Measurements from ENCODE around the gene HSF2BP.
"Not testable (repeated sequence)": the region's sequence is repeated elsewhere in the genome, so short reads cannot be mapped to it uniquely, and the experiment has no call there.

The HSF2BP gene

GRCh38 chr21:43626390-43626789, 32.9 kb downstream of the HSF2BP start:
- POLR2A ChIA-PET = no interaction called here
- CTCF ChIA-PET = no interaction called here
- no peak for TF ChIP-seq CTCF (IDR thresholded peaks at IDR 0.05; ENCODE audit: control extremely low read depth, extremely low read depth, low read depth, missing control alignments)
- DNase-seq (ENCODE audit: extremely low spot score) = no peak

GRCh38 chr21:43624339-43624738, 34.9 kb downstream of the HSF2BP start:
- DNase-seq (ENCODE audit: extremely low spot score) = no peak
- CTCF ChIA-PET = interaction anchor here (1.1 to 1.6 kb wide), 2 partner anchors 22 to 48 kb away, joined by 3 to 5 read pairs; no protein-coding TSS in a partner anchor
- POLR2A ChIA-PET = no interaction called here
- no peak for TF ChIP-seq CTCF (IDR thresholded peaks at IDR 0.05; ENCODE audit: control extremely low read depth, extremely low read depth, low read depth, missing control alignments)

GRCh38 chr21:43623588-43623987, 35.7 kb downstream of the HSF2BP start:
- TF ChIP-seq CTCF (IDR thresholded peaks at IDR 0.05; ENCODE audit: control extremely low read depth, extremely low read depth, low read depth, missing control alignments) = no peak

DNA sequence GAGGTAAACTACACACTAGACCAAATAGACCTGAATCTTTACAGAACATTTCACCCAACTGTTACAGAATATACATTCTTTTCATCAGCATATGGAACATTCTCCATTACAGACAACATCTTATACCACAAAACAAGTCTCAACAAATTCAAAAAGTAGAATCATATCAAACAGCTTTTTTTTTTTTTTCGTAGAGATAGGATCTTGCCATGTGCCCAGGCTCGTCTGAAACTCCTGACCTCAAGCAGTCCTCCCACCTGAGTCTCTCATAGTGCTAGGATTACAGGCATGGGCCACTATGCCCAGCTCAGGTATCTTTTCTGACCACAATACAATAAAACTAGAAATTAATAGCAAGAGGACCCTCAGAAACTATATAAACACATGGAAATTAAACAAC, 36.5 kb downstream of the HSF2BP start:
- POLR2A ChIA-PET = no interaction called here
- CTCF ChIA-PET = no interaction called here
- DNase-seq (ENCODE audit: extremely low spot score) = no peak
- no peak for TF ChIP-seq CTCF (IDR thresholded peaks at IDR 0.05; ENCODE audit: control extremely low read depth, extremely low read depth, low read depth, missing control alignments)

More at GRCh38 chr21:43623588-43623987, 35.7 kb downstream of the HSF2BP start:
- ChIA-PET CTCF (interaction anchor here (1.1 kb wide), 1 partner anchor 48 kb away, joined by 3 read pairs; no protein-coding TSS in a partner anchor), POLR2A (no interaction called here)
- DNase-seq (ENCODE audit: extremely low spot score) = no peak

GRCh38 chr21:43619856-43620255, 39.4 kb downstream of the HSF2BP start:
- TF ChIP-seq CTCF (IDR thresholded peaks at IDR 0.05; ENCODE audit: control extremely low read depth, extremely low read depth, low read depth, missing control alignments) = no peak
- DNase-seq (ENCODE audit: extremely low spot score) = no peak
- POLR2A ChIA-PET = no interaction called here
- CTCF ChIA-PET = interaction anchor here (1.0 kb wide), 1 partner anchor 22 kb away, joined by 3 read pairs; no protein-coding TSS in a partner anchor

GRCh38 chr21:43619344-43619743, 39.9 kb downstream of the HSF2BP start:
- POLR2A ChIA-PET = no interaction called here
- TF ChIP-seq CTCF (IDR thresholded peaks at IDR 0.05; ENCODE audit: control extremely low read depth, extremely low read depth, low read depth, missing control alignments) = no peak
- CTCF ChIA-PET = no interaction called here
- DNase-seq (ENCODE audit: extremely low spot score) = no peak

GRCh38 chr21:43618940-43619339, 40.3 kb downstream of the HSF2BP start:
- no peak for TF ChIP-seq CTCF (IDR thresholded peaks at IDR 0.05; ENCODE audit: control extremely low read depth, extremely low read depth, low read depth, missing control alignments)
- ChIA-PET POLR2A (no interaction called here), CTCF (no interaction called here)
- DNase-seq (ENCODE audit: extremely low spot score) = no peak

DNA sequence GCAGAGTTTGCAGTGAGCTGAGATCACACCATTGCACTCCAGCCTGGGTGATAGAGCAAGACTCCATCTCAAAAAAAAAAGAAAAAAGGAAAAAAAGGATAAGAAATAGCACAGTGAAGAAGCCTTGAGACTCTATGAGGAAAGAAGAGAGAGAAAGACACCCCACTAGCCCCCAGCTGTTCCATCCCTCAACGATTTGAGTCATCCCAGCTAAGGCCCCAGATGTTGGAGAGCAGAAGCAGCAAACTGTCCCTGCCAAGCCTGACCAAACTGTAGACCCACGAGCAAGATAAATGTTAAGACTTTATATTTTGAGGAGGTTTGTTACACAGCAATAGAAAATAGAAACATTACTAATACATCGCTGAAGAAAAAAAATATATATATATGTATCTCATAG, 42.4 kb downstream of the HSF2BP start:
- CTCF ChIA-PET, POLR2A ChIA-PET: not testable (repeated sequence)

More for the DNA sequence above, 42.4 kb downstream of the HSF2BP start:
- DNase-seq (ENCODE audit: extremely low spot score) = not testable (repeated sequence)

Data from GM10248 (cell line).